ENCODE data around the gene ZNF516. TPM values are rescaled to one million over a fixed set of nuclear protein-coding genes. Genes with fewer than 3 reads are reported as not detected.

Gene ZNF516
- polyA plus RNA-seq, 4 donors = 43.0 to 46.5 (median 44.5) TPM

DNA sequence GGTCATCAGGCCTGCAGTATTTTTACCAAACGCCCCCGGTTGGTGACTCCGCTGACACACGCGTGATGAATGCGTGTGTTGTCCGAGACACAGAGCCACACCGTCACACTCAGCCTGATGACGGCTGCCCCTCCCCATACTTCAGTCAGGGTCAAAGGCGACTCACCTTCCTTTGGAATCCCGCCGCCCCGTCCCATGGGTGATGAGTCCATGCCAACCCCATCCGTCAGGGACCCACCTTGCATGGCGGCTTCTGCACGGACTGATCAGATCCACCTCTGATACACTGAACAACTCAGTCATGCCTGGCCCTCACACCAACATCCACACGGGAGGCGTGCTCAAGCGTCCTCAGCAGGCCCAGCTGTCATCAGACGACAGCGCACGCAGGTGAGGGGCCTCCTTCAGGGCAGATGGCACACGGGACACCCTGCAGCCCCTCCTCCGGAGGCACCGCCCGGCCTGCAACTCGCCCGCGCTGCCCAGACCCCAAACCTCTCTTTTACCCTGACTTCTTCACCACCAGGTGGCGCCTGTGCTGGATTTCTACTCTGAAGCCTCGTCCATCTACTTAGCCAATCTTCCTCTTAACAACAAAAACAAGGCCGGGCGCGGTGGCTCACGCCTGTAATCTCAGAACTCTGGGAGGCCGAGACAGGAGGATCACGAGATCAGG is 89.2 kb downstream of the ZNF516 start:
- no peak for DNase-seq (ENCODE audit: low read depth in 4 of 4, low spot score in 3 of 4)

GRCh38 chr18:76405280-76405679 is 89.8 kb downstream of the ZNF516 start:
- no peak for DNase-seq (ENCODE audit: low read depth in 4 of 4, low spot score in 3 of 4)

- DNase-seq (ENCODE audit: low read depth in 4 of 4, low spot score in 3 of 4) = no peak
These were observed 90.7 kb downstream of the ZNF516 start for GRCh38 chr18:76404345-76404831.

DNA sequence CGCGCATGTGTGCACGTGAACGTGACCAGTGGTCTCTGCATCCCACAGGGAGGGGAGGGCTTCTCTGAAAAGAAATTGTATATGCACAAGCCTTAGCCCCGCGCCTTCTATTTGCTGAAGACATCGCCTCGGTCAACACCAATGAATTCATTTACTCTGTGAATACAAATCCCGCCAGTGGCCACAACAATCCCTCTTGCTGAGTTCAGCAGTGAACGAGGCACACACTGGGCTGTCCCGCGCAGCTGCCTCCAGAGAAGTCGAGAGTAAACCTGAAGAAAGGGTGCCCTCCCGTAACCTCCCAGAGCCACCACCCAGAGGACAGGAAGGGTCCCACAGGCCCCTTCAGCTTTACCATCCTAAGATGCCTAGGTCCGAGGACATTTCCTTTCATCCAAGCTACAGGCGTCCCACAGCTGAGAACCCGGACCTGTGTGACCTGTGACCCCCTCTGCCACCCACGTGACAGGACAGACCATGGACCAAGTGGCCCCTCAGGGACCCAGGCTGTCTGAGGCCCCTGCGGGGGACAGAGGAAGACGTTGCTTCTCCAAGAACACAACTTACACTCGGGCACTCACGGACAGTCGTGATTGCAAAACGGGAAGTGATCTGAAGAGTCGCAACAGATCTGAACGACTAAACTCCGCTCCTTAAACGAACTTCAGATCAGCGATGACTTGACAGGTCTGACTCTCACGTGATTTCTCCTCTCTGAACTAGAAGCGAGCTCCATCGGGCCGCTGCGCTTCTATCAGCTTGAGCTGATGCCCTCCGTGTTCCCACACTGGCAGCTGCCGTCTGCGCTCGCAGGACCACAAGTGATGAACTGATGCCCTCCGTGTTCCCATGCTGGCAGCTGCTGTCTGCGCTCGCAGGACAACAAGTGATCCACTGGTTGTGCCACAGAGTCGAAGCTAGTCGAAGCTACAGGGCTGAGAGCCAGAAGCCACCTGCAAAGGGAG is 92.7 kb downstream of the ZNF516 start:
- DNase-seq (ENCODE audit: low read depth in 4 of 4, low spot score in 3 of 4) = no peak

GRCh38 chr18:76401498-76401897 is 93.5 kb downstream of the ZNF516 start:
- DNase-seq (ENCODE audit: low read depth in 4 of 4, low spot score in 3 of 4) = no peak

GRCh38 chr18:76399613-76400391 is 95.2 kb downstream of the ZNF516 start:
- DNase-seq (ENCODE audit: low read depth in 4 of 4, low spot score in 3 of 4) = no peak

- peak; percentile 63 to 72 (median 65) for DNase-seq (ENCODE audit: low read depth in 4 of 4, low spot score in 3 of 4)
These were observed 96.0 kb downstream of the ZNF516 start for GRCh38 chr18:76398896-76399612.

DNA sequence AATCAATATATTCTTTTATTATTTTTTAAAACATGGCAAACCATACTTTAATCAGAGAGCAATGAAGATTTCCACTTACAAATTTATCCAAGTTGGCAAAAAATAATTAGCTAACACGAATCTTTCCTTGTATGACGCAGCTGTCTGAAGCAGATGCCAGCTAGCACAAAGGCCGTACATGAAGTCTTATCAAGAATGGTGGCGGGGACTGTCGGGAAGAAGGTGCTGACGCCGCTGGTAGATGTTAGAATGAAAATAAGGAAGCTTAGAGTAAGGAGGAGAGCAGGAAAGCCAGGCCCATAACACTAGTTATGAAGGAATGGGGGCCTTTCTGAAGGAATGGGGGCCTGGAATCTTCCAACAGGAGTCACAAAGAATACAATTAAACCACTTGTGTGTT is 96.7 kb downstream of the ZNF516 start:
- DNase-seq (ENCODE audit: low read depth in 4 of 4, low spot score in 3 of 4) = no peak

DNA sequence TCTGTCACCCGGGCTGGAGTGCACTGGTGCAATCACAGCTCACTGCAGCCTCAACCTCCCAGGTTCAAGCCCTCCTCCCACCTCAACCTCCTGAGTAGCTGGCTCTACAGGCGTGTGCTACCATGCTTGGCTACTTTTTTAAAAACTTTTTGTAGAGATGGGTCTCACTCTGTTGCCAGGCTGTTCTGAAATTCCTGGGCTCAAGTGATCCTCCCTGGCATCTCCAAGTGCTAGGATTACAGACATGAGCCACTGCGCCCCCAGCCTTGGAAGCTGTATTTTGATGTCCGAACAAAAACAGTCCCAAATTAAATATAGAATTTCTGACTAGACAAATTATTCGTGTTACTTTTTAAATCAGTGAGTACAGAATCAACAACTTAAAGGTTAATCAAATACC is 97.4 kb downstream of the ZNF516 start:
- no peak for DNase-seq (ENCODE audit: low read depth in 4 of 4, low spot score in 3 of 4)

GRCh38 chr18:76396792-76397191 is 98.2 kb downstream of the ZNF516 start:
- no peak for DNase-seq (ENCODE audit: low read depth in 4 of 4, low spot score in 3 of 4)

GRCh38 chr18:76395609-76396008 is 99.4 kb downstream of the ZNF516 start:
- no peak for DNase-seq (ENCODE audit: low read depth in 4 of 4, low spot score in 3 of 4)

GRCh38 chr18:76394780-76395476 is 100.1 kb downstream of the ZNF516 start:
- DNase-seq (ENCODE audit: low read depth in 4 of 4, low spot score in 3 of 4) = no peak

GRCh38 chr18:76392349-76392748 is 102.7 kb downstream of the ZNF516 start:
- no peak for DNase-seq (ENCODE audit: low read depth in 4 of 4, low spot score in 3 of 4)

GRCh38 chr18:76391746-76392145 is 103.3 kb downstream of the ZNF516 start:
- DNase-seq (ENCODE audit: low read depth in 4 of 4, low spot score in 3 of 4) = no peak

DNA sequence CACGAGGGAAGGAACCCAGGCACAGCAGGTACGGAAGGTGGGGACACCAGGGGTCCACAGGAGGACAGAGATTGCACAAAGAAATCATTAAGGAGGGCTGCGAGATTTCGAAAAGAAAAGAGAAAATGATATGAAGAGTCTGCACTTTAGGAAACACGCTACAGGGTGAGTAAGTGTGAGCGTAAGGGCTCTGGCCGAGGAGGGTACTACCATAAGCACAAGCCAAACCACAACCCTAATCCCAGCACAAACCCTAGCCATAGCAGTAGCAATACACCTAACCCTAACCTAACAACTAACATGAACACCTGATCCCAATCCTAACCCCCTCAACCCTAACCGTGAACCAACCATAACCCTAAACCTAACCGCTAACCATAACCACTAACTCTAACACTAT is 104.0 kb downstream of the ZNF516 start:
- DNase-seq (ENCODE audit: low read depth in 4 of 4, low spot score in 3 of 4) = no peak

GRCh38 chr18:76390452-76391035 is 104.5 kb downstream of the ZNF516 start:
- no peak for DNase-seq (ENCODE audit: low read depth in 4 of 4, low spot score in 3 of 4)

GRCh38 chr18:76389716-76390115 is 105.3 kb downstream of the ZNF516 start:
- no peak for DNase-seq (ENCODE audit: low read depth in 4 of 4, low spot score in 3 of 4)

GRCh38 chr18:76388891-76389423 is 106.1 kb downstream of the ZNF516 start:
- no peak for DNase-seq (ENCODE audit: low read depth in 4 of 4, low spot score in 3 of 4)

GRCh38 chr18:76388261-76388660 is 106.8 kb downstream of the ZNF516 start:
- DNase-seq (ENCODE audit: low read depth in 4 of 4, low spot score in 3 of 4) = no peak

All from right renal pelvis (tissue), 4 donors.